HCT116 (cell line): ENCODE data around the gene ICOSLG. TPM values are rescaled to one million over a fixed set of nuclear protein-coding genes. Genes with fewer than 3 reads are reported as not detected.

ENCODE experiments used
- total RNA-seq: library from RNA; stranded (reverse); gene quantifications from one replicate; pipeline ENCODE4 v1.2.1, GENCODE V29; 2021; ENCODE audit not compliant: unreplicated experiment

The ICOSLG gene
- total RNA-seq, 1 experiment from 2014 or later, result 4.7 TPM

Other genes with a start within 250 kb of the ICOSLG start
- gene TRAPPC10, start 228.6 kb downstream of the ICOSLG start, total RNA-seq, result 31.5 TPM
- gene PWP2, start 133.5 kb downstream of the ICOSLG start, total RNA-seq, result 43.1 TPM
- 40.7 TPM for gene GATD3, start 107.3 kb downstream of the ICOSLG start, total RNA-seq
- gene DNMT3L, start 21.0 kb upstream of the ICOSLG start, total RNA-seq, result not detected
- gene AIRE, start 44.9 kb upstream of the ICOSLG start, total RNA-seq, result not detected
- gene PFKL, start 59.1 kb upstream of the ICOSLG start, total RNA-seq, result 150 TPM
- gene CFAP410, start 98.4 kb upstream of the ICOSLG start, total RNA-seq, result 15.3 TPM
- gene TRPM2, start 112.7 kb upstream of the ICOSLG start, total RNA-seq, result 28.1 TPM
- gene LRRC3, start 214.6 kb upstream of the ICOSLG start, total RNA-seq, result 7.5 TPM